Caco-2 (cell line): ENCODE measurements around the gene PANX3. TPM values are rescaled to one million over a fixed set of nuclear protein-coding genes. Genes with fewer than 3 reads are reported as not detected.

Experiments used
- BruUV-seq: library from RNA; stranded (reverse); fragments of 400-500 nt; replicated peaks from 2 replicates; lab custom pipeline; 2021; lab: Mats Ljungman, UMichigan
- CTCF ChIA-PET: fragments of 300-600 bp; sonication (Branson Sonifier 250); formaldehyde crosslinking; loops from one replicate; lab custom pipeline; 2022; ENCODE audit warnings: antibody characterized with exemption; lab: Charles Lee
- POLR2A ChIA-PET: fragments of 300-600 bp; sonication (Branson Sonifier 250); formaldehyde crosslinking; loops from one replicate; lab custom pipeline; 2022; ENCODE audit warnings: antibody characterized with exemption; lab: Charles Lee
- DNase-seq, 2 experiments: peaks; one replicate each; pipeline versions ENCODE4 v3.0.0 to v3.0.0-alpha.2; 2020 to 2022
- H3K27me3 ChIP-seq: replicated peaks from 2 replicates; pipeline ENCODE4 v1.6.0; 2011; ENCODE audit warnings: low read length; ENCODE audit not compliant: control insufficient read depth, insufficient read depth
- H3K36me3 ChIP-seq: 2 replicates; pipeline ENCODE4 v1.5.1; 2011; ENCODE audit warnings: low read length; ENCODE audit not compliant: control insufficient read depth, insufficient read depth
- H3K4me1 ChIP-seq: fragments of 250-450 bp; sonication (Bioruptor Pico); 2 replicates; pipeline ENCODE4 v1.5.1; 2020; ENCODE audit warnings: mild to moderate bottlenecking
- H3K4me3 ChIP-seq: 2 replicates; pipeline ENCODE4 v1.5.1; 2011; ENCODE audit warnings: low read depth, mild to moderate bottlenecking, control low read depth, low read length
- H3K9me3 ChIP-seq: fragments of 250-450 bp; sonication (Bioruptor Pico); 2 replicates; pipeline ENCODE4 v1.5.1; 2020; ENCODE audit warnings: mild to moderate bottlenecking, moderate library complexity
- H3K27ac Mint-ChIP-seq: one replicate; pipeline ENCODE4 v1.8.0; 2022; ENCODE audit warnings: mixed read lengths; ENCODE audit not compliant: unreplicated experiment
- H3K27me3 Mint-ChIP-seq: one replicate; pipeline ENCODE4 v1.8.0; 2022; ENCODE audit warnings: mixed read lengths; ENCODE audit not compliant: insufficient read depth, unreplicated experiment
- H3K36me3 Mint-ChIP-seq: one replicate; pipeline ENCODE4 v1.8.0; 2022; ENCODE audit warnings: mild to moderate bottlenecking, mixed read lengths; ENCODE audit not compliant: insufficient read depth, unreplicated experiment
- H3K4me1 Mint-ChIP-seq: one replicate; pipeline ENCODE4 v1.8.0; 2022; ENCODE audit warnings: low read depth, mixed read lengths; ENCODE audit not compliant: unreplicated experiment
- H3K4me3 Mint-ChIP-seq: one replicate; pipeline ENCODE4 v1.8.0; 2022; ENCODE audit warnings: mild to moderate bottlenecking, moderate library complexity, mixed read lengths; ENCODE audit not compliant: unreplicated experiment
- H3K9me3 Mint-ChIP-seq: one replicate; pipeline ENCODE4 v1.8.0; 2022; ENCODE audit warnings: mixed read lengths; ENCODE audit not compliant: unreplicated experiment
- intact Hi-C: fragments of 100-400 bp; cut with micrococcal nuclease; formaldehyde crosslinking; loops from one replicate; pipeline ENCODE4 v1.10.0; 2022; ENCODE audit not compliant: unreplicated experiment
- total RNA-seq: library from RNA; stranded (reverse); gene quantifications from 2 replicates; pipeline ENCODE4 v1.2.3, GENCODE V29; 2022
- TF ChIP-seq, protein P1 (sequence below), 2 experiments: fragments of 200-600 bp in 1 of 2; IDR thresholded peaks; 1 replicate in 1 of 2; 2 replicates in 1 of 2; pipeline versions ENCODE4 v1.5.1 to v1.8.0; 2011 to 2022; ENCODE audit warnings: antibody characterized with exemption in 1 of 2, control low read depth in 1 of 2, inconsistent platforms in 1 of 2, low read depth in 1 of 2, low read length in 1 of 2, mild to moderate bottlenecking in 1 of 2, moderate library complexity in 1 of 2; ENCODE audit not compliant: insufficient read depth in 1 of 2, severe bottlenecking in 1 of 2, unreplicated experiment in 1 of 2

PANX3 gene
- total RNA-seq, 1 experiment from 2014 or later: not detected

DNA sequence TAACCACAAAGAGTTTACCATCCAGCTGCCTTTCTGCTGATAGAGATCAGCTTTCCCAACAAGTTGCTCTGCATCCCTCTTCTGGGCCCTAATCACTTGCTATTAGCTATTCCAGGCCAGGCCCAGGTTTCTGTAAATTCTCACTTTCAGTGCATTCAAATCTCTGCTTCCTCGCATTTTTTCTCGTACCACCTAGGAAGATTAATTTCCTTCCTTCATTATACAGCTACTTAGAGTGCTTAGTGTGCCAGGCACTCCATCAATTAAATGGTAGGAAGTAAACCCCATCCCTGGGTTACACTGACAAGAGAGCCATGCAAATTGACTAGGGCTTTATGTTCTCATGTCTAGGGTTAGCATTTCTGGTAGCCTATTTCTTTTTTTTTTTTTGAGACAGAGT is 52.6 kb downstream of the PANX3 start:
- ChIA-PET CTCF (interaction anchor here (0.7 to 1.4 kb wide), 4 partner anchors 35 to 100 kb away, joined by 3 to 4 read pairs (median 3); no protein-coding TSS in a partner anchor), POLR2A (no interaction called here)
- no TSS peak for BruUV-seq
- DNase-seq: no peak
- Mint-ChIP-seq H3K27ac (no peak overlapping the region), H3K9me3 (no peaks in the 10 kb centered on the region), H3K4me1 (no peaks in the 10 kb centered on the region), H3K36me3 (no peaks in the 10 kb centered on the region), H3K27me3 (no peaks in the 10 kb centered on the region), H3K4me3 (no peak overlapping the region)
- Histone ChIP-seq H3K4me1 (no peaks in the 10 kb centered on the region), H3K36me3 (no peaks in the 10 kb centered on the region), H3K27me3 (no peaks in the 10 kb centered on the region), H3K4me3 (no peak overlapping the region), H3K9me3 (no peaks in the 10 kb centered on the region)
- TF ChIP-seq, protein P1, sequence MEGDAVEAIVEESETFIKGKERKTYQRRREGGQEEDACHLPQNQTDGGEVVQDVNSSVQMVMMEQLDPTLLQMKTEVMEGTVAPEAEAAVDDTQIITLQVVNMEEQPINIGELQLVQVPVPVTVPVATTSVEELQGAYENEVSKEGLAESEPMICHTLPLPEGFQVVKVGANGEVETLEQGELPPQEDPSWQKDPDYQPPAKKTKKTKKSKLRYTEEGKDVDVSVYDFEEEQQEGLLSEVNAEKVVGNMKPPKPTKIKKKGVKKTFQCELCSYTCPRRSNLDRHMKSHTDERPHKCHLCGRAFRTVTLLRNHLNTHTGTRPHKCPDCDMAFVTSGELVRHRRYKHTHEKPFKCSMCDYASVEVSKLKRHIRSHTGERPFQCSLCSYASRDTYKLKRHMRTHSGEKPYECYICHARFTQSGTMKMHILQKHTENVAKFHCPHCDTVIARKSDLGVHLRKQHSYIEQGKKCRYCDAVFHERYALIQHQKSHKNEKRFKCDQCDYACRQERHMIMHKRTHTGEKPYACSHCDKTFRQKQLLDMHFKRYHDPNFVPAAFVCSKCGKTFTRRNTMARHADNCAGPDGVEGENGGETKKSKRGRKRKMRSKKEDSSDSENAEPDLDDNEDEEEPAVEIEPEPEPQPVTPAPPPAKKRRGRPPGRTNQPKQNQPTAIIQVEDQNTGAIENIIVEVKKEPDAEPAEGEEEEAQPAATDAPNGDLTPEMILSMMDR (IDR thresholded peaks at IDR 0.05; ENCODE audit: insufficient read depth in 1 of 2, low read depth in 1 of 2, low read length in 1 of 2, severe bottlenecking in 1 of 2, unreplicated experiment in 1 of 2): no peak
- intact Hi-C loops: no loop called here

DNA sequence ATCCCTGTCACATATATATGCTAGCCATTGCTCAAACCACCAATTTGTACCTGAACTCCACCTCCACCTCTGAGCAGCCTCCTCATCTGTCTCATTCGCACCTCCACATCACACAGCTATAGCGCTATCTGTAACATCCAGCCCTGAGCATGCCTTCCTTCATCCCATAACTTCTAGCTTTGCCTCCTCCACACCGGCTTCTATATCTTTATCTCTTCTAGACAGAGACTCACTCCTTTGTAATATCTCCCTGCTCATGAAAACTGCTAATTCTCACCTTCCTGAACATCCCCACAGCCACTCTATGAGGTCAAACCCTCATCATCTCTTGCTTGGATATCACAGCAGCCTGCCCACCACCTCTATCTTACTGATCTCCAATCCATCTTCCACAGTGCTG is 56.4 kb downstream of the PANX3 start:
- no peak overlapping the region for H3K4me3 Mint-ChIP-seq
- no peak for DNase-seq
- TF ChIP-seq, protein P1 (IDR thresholded peaks at IDR 0.05; ENCODE audit: insufficient read depth in 1 of 2, low read depth in 1 of 2, low read length in 1 of 2, severe bottlenecking in 1 of 2, unreplicated experiment in 1 of 2): no peak
- ChIA-PET POLR2A (no interaction called here), CTCF (interaction anchor here (0.5 kb wide), 1 partner anchor 93 kb away, joined by 3 read pairs; no protein-coding TSS in a partner anchor)
- H3K36me3 ChIP-seq: no peaks in the 10 kb centered on the region
- no TSS peak for BruUV-seq
- intact Hi-C loops: no loop called here
- no peak overlapping the region for H3K27ac Mint-ChIP-seq
- H3K4me1 Mint-ChIP-seq: no peaks in the 10 kb centered on the region
- no peaks in the 10 kb centered on the region for H3K27me3 ChIP-seq
- no peaks in the 10 kb centered on the region for H3K27me3 Mint-ChIP-seq
- H3K4me1 ChIP-seq: peaks cover 7% of the 10 kb centered on the region
- H3K9me3 Mint-ChIP-seq: no peaks in the 10 kb centered on the region
- H3K36me3 Mint-ChIP-seq: peaks cover 1% of the 10 kb centered on the region
- H3K4me3 ChIP-seq: no peak overlapping the region
- H3K9me3 ChIP-seq: no peaks in the 10 kb centered on the region

DNA sequence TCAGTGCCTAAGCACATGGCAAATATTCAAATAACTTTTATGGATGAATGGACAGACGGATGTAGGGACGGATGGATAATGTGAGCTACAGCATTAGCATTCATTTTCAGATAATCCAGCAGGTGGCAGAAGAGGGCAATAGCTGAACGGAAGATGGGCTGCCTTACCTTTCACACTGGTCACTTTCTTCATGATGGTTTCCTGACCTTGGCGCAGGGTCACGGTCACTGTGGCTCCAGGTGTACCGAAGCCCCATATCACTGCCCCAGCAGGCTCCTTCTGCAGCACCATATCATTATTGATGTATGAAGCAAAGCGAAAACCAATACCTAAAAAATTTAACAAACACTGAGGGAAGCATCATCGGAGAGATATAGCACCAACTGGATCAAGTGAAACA is 58.0 kb downstream of the PANX3 start:
- Histone ChIP-seq H3K4me1 (peaks cover 11% of the 10 kb centered on the region), H3K27me3 (no peaks in the 10 kb centered on the region), H3K4me3 (no peak overlapping the region), H3K36me3 (no peaks in the 10 kb centered on the region), H3K9me3 (no peaks in the 10 kb centered on the region)
- ChIA-PET CTCF (interaction anchor here (0.6 to 2.7 kb wide), 31 partner anchors 11 to 207 kb away, joined by 3 to 49 read pairs (median 4); partner anchors contain the start of genes ESAM, NRGN and TBRG1), POLR2A (interaction anchor here (0.5 to 1.0 kb wide), 4 partner anchors 77 to 767 kb away, joined by 3 to 10 read pairs (median 4); no protein-coding TSS in a partner anchor)
- TF ChIP-seq, protein P1 (IDR thresholded peaks at IDR 0.05; ENCODE audit: insufficient read depth in 1 of 2, low read depth in 1 of 2, low read length in 1 of 2, severe bottlenecking in 1 of 2, unreplicated experiment in 1 of 2): peak; percentile 83 to 96
- H3K4me3 Mint-ChIP-seq: no peak overlapping the region
- no peaks in the 10 kb centered on the region for H3K9me3 Mint-ChIP-seq
- H3K4me1 Mint-ChIP-seq: no peaks in the 10 kb centered on the region
- BruUV-seq: no TSS peak
- H3K27me3 Mint-ChIP-seq: no peaks in the 10 kb centered on the region
- intact Hi-C loops: loop anchor here (1.0 kb wide), 9 partner anchors 25 to 198 kb away; no protein-coding TSS in a partner anchor
- no peak overlapping the region for H3K27ac Mint-ChIP-seq
- peak; percentile 68 to 86 for DNase-seq
- H3K36me3 Mint-ChIP-seq: peaks cover 16% of the 10 kb centered on the region

Other genes starting within 250 kb of the PANX3 start
- not detected in 2 replicates for gene OR8B2, start 226.9 kb upstream of the PANX3 start, total RNA-seq
- not detected in 2 replicates for gene OR8B3, start 212.4 kb upstream of the PANX3 start, total RNA-seq
- gene OR8B4, start 186.6 kb upstream of the PANX3 start, total RNA-seq: not detected in 2 replicates
- gene OR8B8, start 165.7 kb upstream of the PANX3 start, total RNA-seq: not detected in 2 replicates
- gene OR8B12, start 67.8 kb upstream of the PANX3 start, total RNA-seq: not detected in 2 replicates
- not detected in 2 replicates for gene OR8A1, start 41.4 kb upstream of the PANX3 start, total RNA-seq
- 71.5 and 72.0 TPM in 2 replicates for gene TBRG1, start 11.4 kb downstream of the PANX3 start, total RNA-seq
- gene SIAE, start 62.3 kb downstream of the PANX3 start, total RNA-seq: 33.7 and 34.1 TPM in 2 replicates
- gene SPA17, start 62.5 kb downstream of the PANX3 start, total RNA-seq: 3.7 and 4.2 TPM in 2 replicates
- gene NRGN, start 128.5 kb downstream of the PANX3 start, total RNA-seq: 5.7 and 7.8 TPM in 2 replicates
- gene VSIG2, start 140.8 kb downstream of the PANX3 start, total RNA-seq: 0.28 TPM in 1 of 2 replicates, not detected in the other
- 5.3 and 6.1 TPM in 2 replicates for gene ESAM, start 150.9 kb downstream of the PANX3 start, total RNA-seq
- gene MSANTD2, start 189.0 kb downstream of the PANX3 start, total RNA-seq: 28.3 and 33.2 TPM in 2 replicates